Measurements from ENCODE around the gene AFDN. TPM values are rescaled to one million over a fixed set of nuclear protein-coding genes. Genes with fewer than 3 reads are reported as not detected.

AFDN gene
- polyA plus RNA-seq, 2 donors: 91.7 to 124 TPM

DNA sequence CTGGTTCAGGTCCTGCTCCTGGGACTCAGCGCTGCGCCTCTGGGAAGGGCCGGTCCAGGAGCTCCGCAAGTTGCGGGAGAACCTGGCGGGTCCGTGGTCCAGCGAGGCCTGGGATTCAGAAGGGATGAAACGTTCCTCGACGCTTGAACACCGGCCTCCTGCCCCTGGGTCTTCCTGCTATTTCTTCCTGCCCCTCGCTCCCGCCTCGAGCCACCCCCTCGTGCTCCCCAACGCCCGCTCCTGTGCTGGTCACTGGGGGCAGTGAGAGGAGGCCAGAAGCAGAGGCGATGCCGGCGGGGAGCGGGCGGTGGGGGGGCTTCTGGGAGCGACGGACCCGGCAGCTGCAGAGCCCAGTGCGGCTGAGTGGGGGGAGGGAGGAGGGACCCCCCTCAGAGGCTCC lies 150.0 kb downstream of the AFDN start:
- Histone ChIP-seq H3K27ac (ENCODE audit: low read depth in 2 of 2, low read length in 1 of 2) (no peak overlapping the region), H3K9me3 (ENCODE audit: control insufficient read depth in 2 of 2, insufficient read depth in 1 of 2, low read depth in 1 of 2, low read length in 1 of 2) (no peaks in the 10 kb centered on the region), H3K4me3 (ENCODE audit: low read depth in 1 of 2, low read length in 2 of 2) (no peak overlapping the region), H3K27me3 (ENCODE audit: control insufficient read depth in 1 of 2, insufficient read depth in 2 of 2, low read length in 2 of 2) (no peaks in the 10 kb centered on the region), H3K4me1 (ENCODE audit: control insufficient read depth in 2 of 2, insufficient read depth in 2 of 2, low read length in 1 of 2) (no peaks in the 10 kb centered on the region), H3K36me3 (ENCODE audit: control insufficient read depth in 2 of 2, insufficient read depth in 2 of 2, low read length in 1 of 2) (peaks cover 0 to 7% of the 10 kb centered on the region in 2 donors)
- 95% methylated on average over 23 to 27 of the region's 27 CpGs for WGBS, 2 donors

DNA sequence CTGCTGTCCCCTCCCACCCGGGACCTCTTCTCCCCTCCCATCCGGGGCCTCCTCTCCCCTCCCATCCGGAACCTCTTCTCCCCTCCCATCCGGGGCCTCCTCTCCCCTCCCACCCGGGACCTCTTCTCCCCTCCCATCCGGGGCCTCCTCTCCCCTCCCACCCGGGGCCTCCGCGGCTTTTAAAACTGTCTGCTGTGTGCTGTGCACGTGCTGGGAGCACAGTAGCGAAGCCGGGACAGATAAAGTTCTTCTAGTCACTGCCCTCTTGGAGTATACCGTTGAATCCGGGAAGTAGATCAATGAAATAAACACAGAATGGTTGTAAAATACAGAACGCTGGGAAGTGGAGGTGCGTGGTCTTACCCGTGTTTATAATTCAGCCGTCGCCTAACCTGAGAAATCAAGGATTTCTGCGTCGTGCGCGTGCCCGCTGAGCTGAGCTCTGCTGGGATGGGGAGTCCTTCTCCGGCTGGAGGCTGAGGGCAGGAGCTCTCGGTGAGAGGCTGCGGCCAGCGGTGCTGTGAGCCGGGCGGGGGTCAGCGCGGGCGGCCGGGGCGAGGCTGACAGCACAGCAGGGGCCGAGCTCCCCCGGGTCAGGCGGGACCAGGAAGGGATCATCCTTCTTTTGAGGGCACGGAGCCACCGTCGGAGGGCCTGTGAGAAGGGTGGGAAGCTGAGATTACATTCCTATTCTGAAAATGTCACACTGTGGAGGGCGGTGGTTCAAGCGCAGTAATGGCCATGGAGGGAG lies 151.2 kb downstream of the AFDN start:
- H3K4me1 ChIP-seq (ENCODE audit: control insufficient read depth in 2 of 2, insufficient read depth in 2 of 2, low read length in 1 of 2): no peaks in the 10 kb centered on the region
- 95 to 96% methylated on average over 41 to 43 of the region's 43 CpGs for WGBS, 2 donors
- H3K9me3 ChIP-seq (ENCODE audit: control insufficient read depth in 2 of 2, insufficient read depth in 1 of 2, low read depth in 1 of 2, low read length in 1 of 2): no peaks in the 10 kb centered on the region
- peaks cover 0 to 3% of the 10 kb centered on the region in 2 donors for H3K36me3 ChIP-seq (ENCODE audit: control insufficient read depth in 2 of 2, insufficient read depth in 2 of 2, low read length in 1 of 2)
- no peak overlapping the region for H3K4me3 ChIP-seq (ENCODE audit: low read depth in 1 of 2, low read length in 2 of 2)
- no peaks in the 10 kb centered on the region for H3K27me3 ChIP-seq (ENCODE audit: control insufficient read depth in 1 of 2, insufficient read depth in 2 of 2, low read length in 2 of 2)
- H3K27ac ChIP-seq (ENCODE audit: low read depth in 2 of 2, low read length in 1 of 2): no peak overlapping the region

- Histone ChIP-seq H3K4me1 (ENCODE audit: control insufficient read depth in 2 of 2, insufficient read depth in 2 of 2, low read length in 1 of 2) (no peaks in the 10 kb centered on the region), H3K27me3 (ENCODE audit: control insufficient read depth in 1 of 2, insufficient read depth in 2 of 2, low read length in 2 of 2) (no peaks in the 10 kb centered on the region), H3K9me3 (ENCODE audit: control insufficient read depth in 2 of 2, insufficient read depth in 1 of 2, low read depth in 1 of 2, low read length in 1 of 2) (no peaks in the 10 kb centered on the region), H3K36me3 (ENCODE audit: control insufficient read depth in 2 of 2, insufficient read depth in 2 of 2, low read length in 1 of 2) (no peaks in the 10 kb centered on the region), H3K4me3 (ENCODE audit: low read depth in 1 of 2, low read length in 2 of 2) (no peak overlapping the region), H3K27ac (ENCODE audit: low read depth in 2 of 2, low read length in 1 of 2) (no peak overlapping the region)
- WGBS, 2 donors: 72% methylated on average over 7 of the region's 7 CpGs
Observed at GRCh38 chr6:167978607-167979006, 151.9 kb downstream of the AFDN start.

DNA sequence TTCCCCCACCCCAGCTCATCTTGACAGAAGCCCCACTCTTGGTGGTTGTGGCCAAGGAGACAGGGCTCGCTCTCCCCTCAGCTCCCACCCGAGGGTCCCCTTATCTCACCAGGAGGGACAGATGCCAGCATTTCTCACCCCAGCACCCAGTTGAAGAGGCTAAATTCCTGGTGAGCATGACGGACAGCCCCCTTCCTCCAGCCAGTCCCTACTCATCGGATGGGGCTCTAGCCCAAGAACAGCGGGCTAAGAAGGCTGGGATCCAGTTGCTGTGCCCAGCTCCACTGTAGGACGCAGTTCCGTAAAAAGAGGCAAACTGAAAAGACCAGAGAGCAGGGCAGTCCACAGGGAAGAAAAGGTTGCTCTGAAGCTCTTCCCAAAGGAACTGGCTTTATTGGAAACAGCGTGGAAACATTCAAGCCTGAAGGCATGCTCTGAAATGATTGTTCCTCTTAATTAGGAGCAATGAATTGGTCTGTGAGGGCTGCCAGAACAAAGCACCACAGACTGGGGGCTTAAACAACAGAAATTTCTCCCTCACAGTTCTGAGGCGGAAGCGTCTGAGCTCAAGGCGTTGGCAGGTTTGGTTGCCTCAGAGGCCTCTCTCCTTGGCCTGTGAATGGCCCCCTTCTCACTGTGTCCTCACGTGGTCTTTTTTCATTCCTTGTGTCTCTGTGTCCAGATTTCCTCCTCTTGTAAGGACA lies 152.9 kb downstream of the AFDN start:
- Histone ChIP-seq H3K36me3 (ENCODE audit: control insufficient read depth in 2 of 2, insufficient read depth in 2 of 2, low read length in 1 of 2) (no peaks in the 10 kb centered on the region), H3K4me1 (ENCODE audit: control insufficient read depth in 2 of 2, insufficient read depth in 2 of 2, low read length in 1 of 2) (no peaks in the 10 kb centered on the region), H3K9me3 (ENCODE audit: control insufficient read depth in 2 of 2, insufficient read depth in 1 of 2, low read depth in 1 of 2, low read length in 1 of 2) (no peaks in the 10 kb centered on the region), H3K27ac (ENCODE audit: low read depth in 2 of 2, low read length in 1 of 2) (no peak overlapping the region), H3K27me3 (ENCODE audit: control insufficient read depth in 1 of 2, insufficient read depth in 2 of 2, low read length in 2 of 2) (no peaks in the 10 kb centered on the region), H3K4me3 (ENCODE audit: low read depth in 1 of 2, low read length in 2 of 2) (no peak overlapping the region)
- WGBS, 2 donors: 83 to 86% methylated on average over 12 of the region's 12 CpGs

DNA sequence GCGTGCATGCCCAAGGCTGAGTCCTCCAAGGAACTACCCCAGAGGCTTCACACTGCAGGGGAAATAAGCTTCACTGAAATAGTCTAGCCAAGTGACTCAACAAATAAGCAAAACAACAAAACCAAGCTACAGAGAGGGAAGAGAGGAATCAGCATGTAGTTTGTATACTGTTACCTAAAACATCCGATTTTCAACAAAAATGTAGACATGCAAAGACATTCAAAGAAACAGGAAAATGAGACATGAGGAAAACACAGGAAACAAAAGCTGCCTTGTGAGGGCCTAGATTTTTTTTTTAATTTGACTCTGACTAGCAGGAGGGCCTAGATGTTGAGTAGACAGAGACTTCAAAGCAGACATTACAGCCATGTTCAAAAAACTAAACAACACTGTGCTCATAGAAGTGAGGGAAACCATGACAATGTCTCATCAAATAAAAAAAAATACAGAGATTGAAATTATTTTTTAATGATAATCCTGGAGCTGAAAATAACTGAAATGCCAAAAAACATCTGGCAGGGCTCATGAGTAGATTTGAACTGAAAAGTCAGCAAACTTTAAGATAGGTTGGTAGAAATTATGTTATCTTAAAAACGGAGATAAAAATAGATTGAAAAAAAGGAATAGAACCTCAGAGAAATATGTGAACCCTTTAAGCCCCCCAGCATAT lies 154.3 kb downstream of the AFDN start:
- no peaks in the 10 kb centered on the region for H3K9me3 ChIP-seq (ENCODE audit: control insufficient read depth in 2 of 2, insufficient read depth in 1 of 2, low read depth in 1 of 2, low read length in 1 of 2)
- H3K4me1 ChIP-seq (ENCODE audit: control insufficient read depth in 2 of 2, insufficient read depth in 2 of 2, low read length in 1 of 2): no peaks in the 10 kb centered on the region
- H3K27me3 ChIP-seq (ENCODE audit: control insufficient read depth in 1 of 2, insufficient read depth in 2 of 2, low read length in 2 of 2): no peaks in the 10 kb centered on the region
- H3K4me3 ChIP-seq (ENCODE audit: low read depth in 1 of 2, low read length in 2 of 2): no peak overlapping the region
- H3K36me3 ChIP-seq (ENCODE audit: control insufficient read depth in 2 of 2, insufficient read depth in 2 of 2, low read length in 1 of 2): no peaks in the 10 kb centered on the region
- no peak overlapping the region for H3K27ac ChIP-seq (ENCODE audit: low read depth in 2 of 2, low read length in 1 of 2)
- WGBS, 2 donors: 73 to 81% methylated on average over 3 of the region's 3 CpGs

GRCh38 chr6:167981916-167982462 lies 155.3 kb downstream of the AFDN start:
- no peaks in the 10 kb centered on the region for H3K9me3 ChIP-seq (ENCODE audit: control insufficient read depth in 2 of 2, insufficient read depth in 1 of 2, low read depth in 1 of 2, low read length in 1 of 2)
- no peaks in the 10 kb centered on the region for H3K4me1 ChIP-seq (ENCODE audit: control insufficient read depth in 2 of 2, insufficient read depth in 2 of 2, low read length in 1 of 2)
- H3K27me3 ChIP-seq (ENCODE audit: control insufficient read depth in 1 of 2, insufficient read depth in 2 of 2, low read length in 2 of 2): no peaks in the 10 kb centered on the region
- no peaks in the 10 kb centered on the region for H3K36me3 ChIP-seq (ENCODE audit: control insufficient read depth in 2 of 2, insufficient read depth in 2 of 2, low read length in 1 of 2)
- no peak overlapping the region for H3K4me3 ChIP-seq (ENCODE audit: low read depth in 1 of 2, low read length in 2 of 2)
- WGBS, 2 donors: 81 to 82% methylated on average over 7 of the region's 7 CpGs
- H3K27ac ChIP-seq (ENCODE audit: low read depth in 2 of 2, low read length in 1 of 2): no peak overlapping the region

DNA sequence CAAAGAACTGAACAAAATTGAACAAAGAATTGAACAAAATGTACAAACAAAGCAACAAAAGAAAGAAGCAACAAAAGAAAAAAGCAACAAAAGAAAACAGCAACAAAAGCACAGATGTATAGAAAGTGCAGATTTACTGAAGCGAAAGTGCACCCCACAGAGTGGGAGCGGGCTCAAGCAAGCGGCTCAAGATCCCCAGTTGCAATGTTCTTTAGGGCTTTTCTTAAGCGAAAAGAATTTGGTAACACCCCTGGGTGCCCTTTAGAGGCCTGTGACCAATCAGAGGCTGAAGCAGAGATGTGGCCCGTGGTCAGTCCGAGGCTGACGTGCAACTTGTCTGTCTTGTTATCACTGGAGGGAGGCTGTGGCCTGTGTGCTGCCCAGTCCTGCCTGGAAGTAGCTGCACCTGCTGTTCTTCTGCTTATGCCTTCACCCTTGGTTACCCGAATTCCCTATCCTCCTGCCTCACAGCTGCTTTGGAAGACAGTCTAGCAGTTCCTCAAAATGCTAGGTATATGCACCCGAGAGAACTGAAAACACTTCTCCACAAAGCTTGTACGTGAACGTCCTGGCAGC lies 157.5 kb downstream of the AFDN start:
- Histone ChIP-seq H3K36me3 (ENCODE audit: control insufficient read depth in 2 of 2, insufficient read depth in 2 of 2, low read length in 1 of 2) (no peaks in the 10 kb centered on the region), H3K27me3 (ENCODE audit: control insufficient read depth in 1 of 2, insufficient read depth in 2 of 2, low read length in 2 of 2) (no peaks in the 10 kb centered on the region), H3K27ac (ENCODE audit: low read depth in 2 of 2, low read length in 1 of 2) (no peak overlapping the region), H3K9me3 (ENCODE audit: control insufficient read depth in 2 of 2, insufficient read depth in 1 of 2, low read depth in 1 of 2, low read length in 1 of 2) (no peaks in the 10 kb centered on the region), H3K4me3 (ENCODE audit: low read depth in 1 of 2, low read length in 2 of 2) (no peak overlapping the region), H3K4me1 (ENCODE audit: control insufficient read depth in 2 of 2, insufficient read depth in 2 of 2, low read length in 1 of 2) (no peaks in the 10 kb centered on the region)
- WGBS, 2 donors: 93 to 95% methylated on average over 11 of the region's 11 CpGs

GRCh38 chr6:167984876-167985604 lies 158.3 kb downstream of the AFDN start:
- Histone ChIP-seq H3K4me3 (ENCODE audit: low read depth in 1 of 2, low read length in 2 of 2) (no peak overlapping the region), H3K27ac (ENCODE audit: low read depth in 2 of 2, low read length in 1 of 2) (no peak overlapping the region), H3K27me3 (ENCODE audit: control insufficient read depth in 1 of 2, insufficient read depth in 2 of 2, low read length in 2 of 2) (no peaks in the 10 kb centered on the region), H3K4me1 (ENCODE audit: control insufficient read depth in 2 of 2, insufficient read depth in 2 of 2, low read length in 1 of 2) (no peaks in the 10 kb centered on the region), H3K36me3 (ENCODE audit: control insufficient read depth in 2 of 2, insufficient read depth in 2 of 2, low read length in 1 of 2) (no peaks in the 10 kb centered on the region), H3K9me3 (ENCODE audit: control insufficient read depth in 2 of 2, insufficient read depth in 1 of 2, low read depth in 1 of 2, low read length in 1 of 2) (no peaks in the 10 kb centered on the region)
- 86 to 90% methylated on average over 13 of the region's 13 CpGs for WGBS, 2 donors

Measured in esophagus (tissue), 2 donors.